ENCODE results near the gene MICALL2.

The MICALL2 gene

GRCh38 chr7:1402110-1402790 lies 57.0 kb downstream of the MICALL2 start:
- FAIRE-seq: no peak

GRCh38 chr7:1401011-1401410 lies 58.3 kb downstream of the MICALL2 start:
- no peak for DNase-seq (ENCODE audit: extremely low spot score, insufficient read length, low read depth)

More at GRCh38 chr7:1402110-1402790, 57.0 kb downstream of the MICALL2 start:
- no peak for DNase-seq (ENCODE audit: extremely low spot score, insufficient read length, low read depth)

GRCh38 chr7:1400371-1400770 lies 58.9 kb downstream of the MICALL2 start:
- no peak for DNase-seq (ENCODE audit: extremely low spot score, insufficient read length, low read depth)
- no peak for FAIRE-seq

More at GRCh38 chr7:1401011-1401410, 58.3 kb downstream of the MICALL2 start:
- no peak for FAIRE-seq

GRCh38 chr7:1397491-1398327 lies 61.6 kb downstream of the MICALL2 start:
- FAIRE-seq: no peak
- no peak for DNase-seq (ENCODE audit: extremely low spot score, insufficient read length, low read depth)

- DNase-seq (ENCODE audit: extremely low spot score, insufficient read length, low read depth) (no peak), FAIRE-seq (no peak)
Measured at GRCh38 chr7:1396195-1396594, 63.1 kb downstream of the MICALL2 start.

GRCh38 chr7:1395211-1396070 lies 63.8 kb downstream of the MICALL2 start:
- DNase-seq (ENCODE audit: extremely low spot score, insufficient read length, low read depth) (no peak), FAIRE-seq (no peak)

GRCh38 chr7:1394371-1394770 lies 64.9 kb downstream of the MICALL2 start:
- FAIRE-seq (no peak), DNase-seq (ENCODE audit: extremely low spot score, insufficient read length, low read depth) (no peak)

GRCh38 chr7:1393421-1393820 lies 65.8 kb downstream of the MICALL2 start:
- no peak for DNase-seq (ENCODE audit: extremely low spot score, insufficient read length, low read depth)
- no peak for FAIRE-seq

- FAIRE-seq (no peak), DNase-seq (ENCODE audit: extremely low spot score, insufficient read length, low read depth) (no peak)
Measured at GRCh38 chr7:1392556-1392955, 66.7 kb downstream of the MICALL2 start.

- no peak for DNase-seq (ENCODE audit: extremely low spot score, insufficient read length, low read depth)
- no peak for FAIRE-seq
Measured at GRCh38 chr7:1391449-1391848, 67.8 kb downstream of the MICALL2 start.

GRCh38 chr7:1388703-1389335 lies 70.5 kb downstream of the MICALL2 start:
- no peak for FAIRE-seq
- no peak for DNase-seq (ENCODE audit: extremely low spot score, insufficient read length, low read depth)

GRCh38 chr7:1388021-1388702 lies 71.1 kb downstream of the MICALL2 start:
- FAIRE-seq (no peak), DNase-seq (ENCODE audit: extremely low spot score, insufficient read length, low read depth) (no peak)

GRCh38 chr7:1387261-1387660 lies 72.0 kb downstream of the MICALL2 start:
- no peak for FAIRE-seq
- DNase-seq (ENCODE audit: extremely low spot score, insufficient read length, low read depth): no peak

- DNase-seq (ENCODE audit: extremely low spot score, insufficient read length, low read depth) (no peak), FAIRE-seq (no peak)
Measured at GRCh38 chr7:1386623-1387220, 72.5 kb downstream of the MICALL2 start.

- FAIRE-seq (no peak), DNase-seq (ENCODE audit: extremely low spot score, insufficient read length, low read depth) (no peak)
Measured at GRCh38 chr7:1385809-1386622, 73.3 kb downstream of the MICALL2 start.

- FAIRE-seq: no peak
Measured at GRCh38 chr7:1385086-1385808, 74.0 kb downstream of the MICALL2 start.

More at GRCh38 chr7:1385086-1385808, 74.0 kb downstream of the MICALL2 start:
- DNase-seq (ENCODE audit: extremely low spot score, insufficient read length, low read depth): no peak

All from GM18507 (cell line).